Raji (cell line): ENCODE data around the gene CCDC182.

Source experiments
- POLR2A ChIP-seq: IDR thresholded peaks from 2 replicates; pipeline ENCODE4 v1.6.1; 2011; ENCODE audit warnings: low read depth, low read length, control low read depth; ENCODE audit not compliant: insufficient read depth

Gene CCDC182

DNA sequence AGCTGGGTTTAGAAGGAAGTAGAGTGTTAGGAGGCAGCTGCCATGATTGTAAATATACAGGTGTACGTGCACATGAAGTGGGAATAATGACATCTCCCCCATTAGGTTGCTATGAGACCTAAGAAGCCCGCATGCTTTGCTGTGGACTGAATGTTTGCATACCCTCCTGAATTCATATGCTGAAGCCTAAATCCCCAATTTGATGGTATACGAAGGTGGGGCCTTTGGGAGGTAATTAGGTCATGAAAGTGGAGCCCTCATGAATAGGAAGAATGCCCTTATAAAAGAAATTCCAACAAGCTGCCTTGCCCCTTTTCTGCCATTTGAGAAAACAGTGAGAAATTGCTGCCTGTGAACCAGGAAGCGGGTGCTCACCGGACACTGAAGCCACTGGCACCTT is 44.0 kb downstream of the CCDC182 start:
- TF ChIP-seq POLR2A: no peak

DNA sequence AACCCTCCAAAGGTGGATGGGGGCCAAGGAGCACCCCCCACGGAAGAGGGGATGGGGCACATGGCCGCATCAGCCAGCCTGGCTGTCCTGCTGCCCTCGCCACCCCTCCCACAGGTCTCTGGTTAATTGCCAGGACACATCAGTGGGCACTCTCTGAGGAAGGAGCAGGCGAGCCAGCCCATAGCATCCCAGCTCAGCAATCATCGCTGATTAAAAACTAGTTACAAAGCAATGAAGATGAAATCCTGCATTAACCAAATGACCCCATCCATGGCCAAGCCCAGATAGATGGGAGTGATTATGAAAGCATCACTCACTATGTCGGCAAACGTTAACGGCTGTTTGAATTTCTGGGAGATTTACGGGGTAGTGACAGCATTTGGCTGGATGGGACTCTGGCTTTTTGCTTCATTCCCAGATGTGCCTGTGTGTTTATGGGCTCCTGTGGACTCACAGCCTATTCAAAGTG is 45.3 kb downstream of the CCDC182 start:
- TF ChIP-seq POLR2A: no peak

DNA sequence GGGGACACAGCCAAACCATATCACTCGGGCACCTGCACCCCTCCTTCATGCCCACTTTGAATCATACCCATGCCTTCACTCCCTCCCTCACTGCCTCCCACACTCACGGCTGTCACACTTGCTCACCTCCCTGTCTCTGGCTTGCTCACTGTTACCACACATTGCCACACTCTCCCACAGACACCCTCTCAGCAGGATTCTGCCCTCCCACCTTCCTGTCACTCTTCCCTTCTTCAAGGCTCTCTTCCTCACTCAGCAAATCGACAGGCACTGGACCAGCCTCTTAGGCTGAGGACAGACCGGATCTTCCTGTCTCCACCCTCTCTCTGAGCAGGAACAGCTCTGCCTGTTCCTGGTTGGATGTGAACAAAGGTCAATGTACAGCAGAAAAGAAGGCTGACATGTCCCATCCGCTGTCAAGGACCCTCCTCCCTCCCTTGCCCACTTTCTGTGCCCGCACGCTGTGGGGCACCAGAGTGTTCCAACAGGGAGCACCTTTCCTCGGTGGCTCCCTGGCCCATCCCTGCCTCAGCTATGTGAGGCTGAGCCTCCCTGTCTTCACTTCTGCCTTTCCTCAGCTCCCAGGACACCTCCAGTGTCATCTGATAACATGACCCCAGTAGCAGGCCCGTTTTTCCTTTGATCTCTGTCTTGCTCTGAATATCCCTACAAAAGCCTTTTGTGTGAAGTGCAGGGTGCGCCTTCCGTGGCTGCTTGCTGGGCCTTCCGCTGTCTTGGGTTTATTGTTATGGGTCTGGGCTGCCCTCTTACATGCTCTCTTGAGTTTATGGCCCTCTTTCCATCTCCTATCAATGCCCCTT is 47.0 kb downstream of the CCDC182 start:
- TF ChIP-seq POLR2A: no peak

DNA sequence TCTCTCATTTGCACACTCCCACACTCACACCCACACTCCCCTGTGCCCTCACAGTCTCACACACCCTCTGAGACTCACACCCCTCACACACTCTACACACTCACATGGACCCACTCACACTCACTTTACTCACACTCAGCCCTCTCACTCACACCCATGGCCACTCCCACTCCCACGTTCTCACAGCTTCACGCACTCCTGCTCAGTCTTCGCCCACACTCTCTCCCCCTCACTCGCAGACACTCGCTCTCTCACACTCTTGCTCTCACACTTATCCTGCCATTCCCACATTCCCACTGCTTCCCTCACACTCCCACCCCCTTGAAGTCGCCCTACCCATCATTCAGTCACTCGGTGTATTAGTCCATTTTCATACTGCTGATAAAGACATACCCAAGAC is 47.9 kb downstream of the CCDC182 start:
- TF ChIP-seq POLR2A: no peak

DNA sequence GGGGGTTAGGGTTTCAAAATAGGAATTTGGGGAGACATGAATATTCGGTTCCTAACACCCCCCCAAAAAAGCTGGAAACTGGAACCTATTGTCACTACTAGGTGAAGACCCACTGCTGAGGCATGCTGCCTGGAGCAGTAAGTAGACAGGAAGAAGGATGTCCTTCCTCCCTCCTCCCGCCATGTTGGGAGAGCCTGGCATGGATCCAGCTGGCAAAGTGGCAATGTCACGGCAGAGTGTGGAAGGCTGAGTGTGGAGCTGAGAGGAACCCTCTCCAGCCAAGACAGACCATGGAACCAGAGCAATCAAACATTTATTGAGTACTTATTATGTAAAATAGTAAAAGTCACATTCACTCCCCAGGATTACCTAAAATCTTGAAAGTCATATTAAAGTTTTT is 49.0 kb downstream of the CCDC182 start:
- no peak for TF ChIP-seq POLR2A
